RWPE1 (cell line): ENCODE results near the gene SLC25A38.

Experiments used
- CTCF ChIA-PET: fragments of 350-600 bp; sonication (Branson Sonifier 250); formaldehyde crosslinking; extraction: SDS; loops from one replicate; lab custom pipeline; 2021; lab: Yijun Ruan, JAX
- POLR2A ChIA-PET: fragments of 400-600 bp; formaldehyde crosslinking; extraction: SDS; loops from one replicate; lab custom pipeline; 2020; ENCODE audit warnings: antibody characterized with exemption; ENCODE audit not compliant: low non-redundant PET; lab: Yijun Ruan, JAX
- DNase-seq: peaks from one replicate; pipeline ENCODE4 v3.0.0; 2012; ENCODE audit warnings: low spot score
- H3K27ac ChIP-seq: fragments of 450-650 bp; 2 replicates; pipeline ENCODE4 v1.5.1; 2017
- TF ChIP-seq, protein P1 (sequence below): fragments of 450-650 bp; conservative IDR thresholded peaks from 2 replicates; pipeline ENCODE4 v1.5.1; 2017; ENCODE audit warnings: low read depth, mild to moderate bottlenecking

SLC25A38 gene

DNA sequence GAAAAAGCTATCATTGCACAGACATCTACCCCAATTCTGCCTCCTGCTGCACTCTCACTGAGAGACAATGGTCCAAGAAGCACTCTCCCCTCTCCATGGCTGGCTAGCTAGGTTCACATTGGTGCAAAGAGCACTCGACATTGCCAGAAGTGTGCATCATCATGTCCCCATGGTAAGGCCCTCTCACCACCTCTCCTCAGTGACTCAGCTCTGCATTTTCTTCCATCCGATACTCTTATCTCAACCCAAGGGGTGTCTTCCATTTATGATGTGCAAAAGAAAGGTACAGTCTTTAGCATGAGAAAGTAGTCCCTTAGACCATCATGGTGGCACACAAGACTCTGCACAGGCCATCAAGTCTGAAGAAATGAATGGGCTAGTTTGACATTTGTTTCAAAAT is 37.4 kb downstream of the SLC25A38 start:
- H3K27ac ChIP-seq, result no peak overlapping the region
- TF ChIP-seq, protein P1, sequence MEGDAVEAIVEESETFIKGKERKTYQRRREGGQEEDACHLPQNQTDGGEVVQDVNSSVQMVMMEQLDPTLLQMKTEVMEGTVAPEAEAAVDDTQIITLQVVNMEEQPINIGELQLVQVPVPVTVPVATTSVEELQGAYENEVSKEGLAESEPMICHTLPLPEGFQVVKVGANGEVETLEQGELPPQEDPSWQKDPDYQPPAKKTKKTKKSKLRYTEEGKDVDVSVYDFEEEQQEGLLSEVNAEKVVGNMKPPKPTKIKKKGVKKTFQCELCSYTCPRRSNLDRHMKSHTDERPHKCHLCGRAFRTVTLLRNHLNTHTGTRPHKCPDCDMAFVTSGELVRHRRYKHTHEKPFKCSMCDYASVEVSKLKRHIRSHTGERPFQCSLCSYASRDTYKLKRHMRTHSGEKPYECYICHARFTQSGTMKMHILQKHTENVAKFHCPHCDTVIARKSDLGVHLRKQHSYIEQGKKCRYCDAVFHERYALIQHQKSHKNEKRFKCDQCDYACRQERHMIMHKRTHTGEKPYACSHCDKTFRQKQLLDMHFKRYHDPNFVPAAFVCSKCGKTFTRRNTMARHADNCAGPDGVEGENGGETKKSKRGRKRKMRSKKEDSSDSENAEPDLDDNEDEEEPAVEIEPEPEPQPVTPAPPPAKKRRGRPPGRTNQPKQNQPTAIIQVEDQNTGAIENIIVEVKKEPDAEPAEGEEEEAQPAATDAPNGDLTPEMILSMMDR, result no peak
- ChIA-PET CTCF (interaction anchor here (0.5 kb wide), 1 partner anchor 106 kb away, joined by 4 read pairs; no protein-coding TSS in a partner anchor), POLR2A (no interaction called here)
- DNase-seq, result no peak

DNA sequence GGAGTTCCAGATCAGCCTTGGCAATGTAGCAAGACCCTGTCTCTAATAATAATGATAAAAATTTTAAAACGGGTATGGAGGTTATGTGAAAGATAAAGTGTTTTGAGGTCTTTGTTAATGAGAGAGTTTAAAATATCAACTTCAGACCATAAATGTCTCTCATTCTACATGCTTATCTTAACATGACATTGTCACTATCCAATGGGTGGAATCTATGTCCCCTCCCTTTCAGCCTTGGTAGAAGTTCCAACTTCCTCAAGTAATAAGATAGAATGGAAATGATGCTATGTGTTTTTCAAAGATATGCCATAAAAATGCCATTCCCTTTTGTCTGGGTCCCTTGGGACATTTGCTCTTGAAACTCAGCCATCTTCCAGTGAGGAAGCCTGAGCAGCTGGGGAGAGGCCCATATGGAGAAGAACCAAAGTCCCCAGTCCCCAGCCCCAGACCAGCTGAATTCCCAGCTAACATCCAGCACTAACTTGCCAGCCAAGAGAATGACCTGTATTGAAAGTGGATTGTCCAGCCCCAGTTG is 40.3 kb downstream of the SLC25A38 start:
- CTCF ChIA-PET, result no interaction called here
- DNase-seq, result no peak
- TF ChIP-seq, protein P1, result no peak
- POLR2A ChIA-PET, result no interaction called here
- H3K27ac ChIP-seq, result no peak overlapping the region

DNA sequence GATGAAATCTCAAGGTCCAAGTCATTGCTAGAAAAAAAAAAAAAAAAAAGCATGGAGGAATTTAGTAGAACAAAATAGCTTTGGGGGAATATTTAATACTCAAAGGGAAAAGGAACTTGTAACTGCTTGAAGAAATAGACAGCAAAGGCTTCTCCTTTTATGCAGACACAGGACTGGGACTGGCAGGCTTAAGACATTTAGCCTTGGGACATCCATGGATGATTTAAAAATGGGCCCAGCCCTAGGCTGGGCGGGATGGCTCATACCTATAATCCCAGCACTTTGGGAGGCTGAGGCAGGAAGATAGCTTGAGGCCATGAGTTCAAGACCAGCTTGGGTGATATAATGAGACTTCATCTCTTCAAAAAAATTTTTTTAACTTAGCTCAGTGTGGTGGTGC is 43.1 kb downstream of the SLC25A38 start:
- no peak for DNase-seq
- POLR2A ChIA-PET, result no interaction called here
- CTCF ChIA-PET, result no interaction called here
- no peak overlapping the region for H3K27ac ChIP-seq
- TF ChIP-seq, protein P1, result no peak

DNA sequence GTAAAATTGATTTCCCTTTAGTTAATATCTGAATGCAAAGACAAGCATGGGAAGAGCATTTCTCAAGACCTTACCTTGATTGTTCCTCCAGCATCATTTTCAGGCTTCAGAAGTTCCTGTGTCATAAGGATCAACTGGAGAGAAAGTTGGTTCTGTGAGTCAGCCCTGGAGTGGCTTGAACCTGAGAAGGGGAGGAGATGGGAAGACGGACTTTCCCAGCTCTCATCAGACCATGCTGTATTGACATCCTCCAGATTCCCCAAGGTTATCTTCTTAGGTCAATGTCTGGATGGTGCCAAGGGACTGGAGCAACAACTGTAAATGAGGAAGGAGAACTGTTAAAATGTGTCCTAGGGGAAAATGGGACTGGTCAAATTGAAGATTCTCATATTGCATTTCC is 44.3 kb downstream of the SLC25A38 start:
- CTCF ChIA-PET, result no interaction called here
- TF ChIP-seq, protein P1, result no peak
- POLR2A ChIA-PET, result no interaction called here
- H3K27ac ChIP-seq, result no peak overlapping the region
- no peak for DNase-seq

DNA sequence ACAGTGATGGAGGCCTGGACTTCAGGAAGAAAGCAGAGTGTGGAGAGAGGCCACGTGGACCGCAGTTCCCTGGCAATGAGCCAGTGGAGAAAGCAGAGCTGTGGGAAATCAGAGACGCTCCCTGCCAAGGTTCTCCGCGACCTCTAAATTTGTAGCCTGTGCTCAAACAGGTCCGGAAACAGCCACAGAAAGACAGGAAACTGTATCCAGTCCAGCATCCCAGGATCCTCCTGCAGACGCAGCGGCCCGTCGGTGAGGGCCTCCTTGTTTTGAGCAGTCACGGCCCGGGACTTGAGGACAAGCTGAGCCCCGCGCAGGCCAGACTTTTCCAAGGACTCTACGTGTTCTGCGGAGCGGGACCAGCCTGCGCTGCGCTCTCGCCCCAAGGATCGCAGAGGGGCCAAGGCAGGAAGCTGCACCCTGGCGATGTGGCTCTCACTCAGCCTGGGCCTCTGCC is 45.6 kb downstream of the SLC25A38 start:
- no peak overlapping the region for H3K27ac ChIP-seq
- ChIA-PET POLR2A (no interaction called here), CTCF (no interaction called here)
- TF ChIP-seq, protein P1, result no peak
- DNase-seq, result no peak

DNA sequence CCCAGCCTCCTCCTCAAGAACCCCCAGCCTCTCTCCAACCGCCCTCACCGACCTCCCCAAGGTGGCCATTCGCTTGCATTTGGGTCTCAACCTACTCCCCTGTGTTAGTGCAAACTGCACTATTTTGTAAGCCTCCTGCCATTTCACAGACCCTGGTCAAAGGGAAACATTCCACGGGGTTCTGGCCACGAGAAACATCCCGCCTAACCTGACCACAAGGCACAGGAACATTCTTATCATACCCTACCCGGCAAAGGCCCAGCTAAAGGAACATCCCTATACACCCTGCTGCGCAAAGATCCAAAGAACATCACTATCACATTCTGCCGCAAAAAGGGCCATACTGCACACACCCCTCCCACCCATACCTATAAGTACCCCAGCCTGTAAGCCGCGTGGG is 46.3 kb downstream of the SLC25A38 start:
- no peak for DNase-seq
- H3K27ac ChIP-seq, result no peak overlapping the region
- TF ChIP-seq, protein P1, result no peak
- POLR2A ChIA-PET, result no interaction called here
- CTCF ChIA-PET, result no interaction called here
